Neutrophil (primary cell): Measurements from ENCODE around the gene PACS2.

Experiments
- H3K27ac ChIP-seq: fragments of 200-600 bp; sonication (generic); 2 replicates; pipeline ENCODE4 v1.5.1; 2016; ENCODE audit warnings: mild to moderate bottlenecking, moderate library complexity
- H3K27me3 ChIP-seq: fragments of 200-600 bp; sonication (generic); 2 replicates; pipeline ENCODE4 v1.6.0; 2016; ENCODE audit warnings: mild to moderate bottlenecking
- H3K36me3 ChIP-seq: fragments of 200-600 bp; sonication (generic); 2 replicates; pipeline ENCODE4 v1.5.1; 2017
- H3K4me1 ChIP-seq, 2 experiments: fragments of 200-600 bp in 1 of 2; sonication (generic) in 1 of 2; 1 replicate in 1 of 2; 2 replicates in 1 of 2; pipeline versions ENCODE4 v1.5.1 to v1.6.1; 2013 to 2016; ENCODE audit warnings: low read depth in 1 of 2, low read length in 1 of 2, mild to moderate bottlenecking in 1 of 2, moderate library complexity in 1 of 2; ENCODE audit not compliant: control insufficient read depth in 1 of 2, insufficient read depth in 1 of 2
- H3K4me3 ChIP-seq, 2 experiments: fragments of 200-600 bp in 1 of 2; sonication (generic) in 1 of 2; 1 replicate in 1 of 2; 2 replicates in 1 of 2; pipeline ENCODE4 v1.5.1; 2013 to 2016; ENCODE audit warnings: low read depth in 1 of 2, low read length in 1 of 2, mild to moderate bottlenecking in 1 of 2, moderate library complexity in 1 of 2
- H3K9me3 ChIP-seq: fragments of 200-600 bp; sonication (generic); 2 replicates; pipeline ENCODE4 v1.5.1; 2016
- CTCF ChIP-seq: fragments of 200-600 bp; sonication (generic); IDR thresholded peaks from 2 replicates; pipeline ENCODE4 v1.5.1; 2016; ENCODE audit warnings: antibody characterized with exemption

The PACS2 gene

GRCh38 chr14:105378199-105378598, 63.7 kb downstream of the PACS2 start:
- Histone ChIP-seq H3K27me3 (no peaks in the 10 kb centered on the region), H3K4me3 (no peak overlapping the region), H3K9me3 (no peaks in the 10 kb centered on the region), H3K36me3 (peaks cover 7% of the 10 kb centered on the region), H3K27ac (no peak overlapping the region), H3K4me1 (peaks cover 5 to 7% of the 10 kb centered on the region in 2 experiments)
- TF ChIP-seq CTCF, result no peak

GRCh38 chr14:105378873-105379685, 64.5 kb downstream of the PACS2 start:
- H3K4me1 ChIP-seq, result peaks cover 5 to 7% of the 10 kb centered on the region in 2 experiments
- no peak overlapping the region for H3K27ac ChIP-seq
- H3K9me3 ChIP-seq, result no peaks in the 10 kb centered on the region
- peaks cover 9% of the 10 kb centered on the region for H3K36me3 ChIP-seq
- H3K27me3 ChIP-seq, result no peaks in the 10 kb centered on the region
- no peak overlapping the region for H3K4me3 ChIP-seq
- TF ChIP-seq CTCF, result no peak

GRCh38 chr14:105379946-105380345, 65.4 kb downstream of the PACS2 start:
- H3K9me3 ChIP-seq, result no peaks in the 10 kb centered on the region
- H3K4me3 ChIP-seq, result no peak overlapping the region
- no peak overlapping the region for H3K27ac ChIP-seq
- H3K27me3 ChIP-seq, result no peaks in the 10 kb centered on the region
- H3K4me1 ChIP-seq, result peaks cover 5 to 7% of the 10 kb centered on the region in 2 experiments
- no peak for TF ChIP-seq CTCF
- H3K36me3 ChIP-seq, result peaks cover 17% of the 10 kb centered on the region

GRCh38 chr14:105380756-105381155, 66.2 kb downstream of the PACS2 start:
- peaks cover 5 to 7% of the 10 kb centered on the region in 2 experiments for H3K4me1 ChIP-seq
- no peaks in the 10 kb centered on the region for H3K27me3 ChIP-seq
- H3K27ac ChIP-seq, result no peak overlapping the region
- H3K4me3 ChIP-seq, result no peak overlapping the region
- H3K36me3 ChIP-seq, result peaks cover 18% of the 10 kb centered on the region
- no peak for TF ChIP-seq CTCF
- H3K9me3 ChIP-seq, result no peaks in the 10 kb centered on the region

GRCh38 chr14:105381446-105382342, 67.1 kb downstream of the PACS2 start:
- Histone ChIP-seq H3K9me3 (no peaks in the 10 kb centered on the region), H3K4me3 (no peak overlapping the region), H3K27me3 (no peaks in the 10 kb centered on the region), H3K4me1 (no peaks in the 10 kb centered on the region), H3K27ac (no peak overlapping the region), H3K36me3 (peaks cover 18% of the 10 kb centered on the region)
- no peak for TF ChIP-seq CTCF
